Psoas muscle (tissue), 8 donors: ENCODE results near the gene CCDC18. TPM values are rescaled to one million over a fixed set of nuclear protein-coding genes. Genes with fewer than 3 reads are reported as not detected.

Experiments
- ATAC-seq, 4 donors: fragments of 200-7000 bp; cut with Tn5 transposase; one replicate each; pipeline ENCODE4 v1.9.1; 2020; ENCODE audit warnings: moderate library complexity in 3 of 4, mild to moderate bottlenecking in 2 of 4
- DNase-seq, 2 donors: peaks; one replicate each; pipeline ENCODE4 v3.0.0-alpha.2; 2020
- H3K27ac ChIP-seq: fragments of 200-600 bp; one replicate; pipeline ENCODE4 v1.8.0; 2022
- H3K27me3 ChIP-seq, 3 donors: fragments of 200-600 bp in 1 of 3; one replicate each; pipeline versions ENCODE4 v1.6.1 to v1.8.0; 2013 to 2022; ENCODE audit warnings: low read length in 2 of 3, mild to moderate bottlenecking in 2 of 3, moderate library complexity in 1 of 3; ENCODE audit not compliant: insufficient read depth in 3 of 3
- H3K36me3 ChIP-seq, 2 donors: fragments of 200-600 bp in 1 of 2; one replicate each; pipeline versions ENCODE4 v1.6.1 to v1.8.0; 2013 to 2022; ENCODE audit warnings: low read depth in 1 of 2, mild to moderate bottlenecking in 1 of 2, moderate library complexity in 1 of 2; ENCODE audit not compliant: insufficient read depth in 1 of 2
- H3K4me1 ChIP-seq: fragments of 200-600 bp; one replicate; pipeline ENCODE4 v1.8.0; 2022
- H3K4me3 ChIP-seq: fragments of 200-600 bp; one replicate; pipeline ENCODE4 v1.8.0; 2022; ENCODE audit warnings: mild to moderate bottlenecking
- H3K9me3 ChIP-seq: fragments of 200-600 bp; one replicate; pipeline ENCODE4 v1.8.0; 2022
- WGBS, 3 donors: extraction: QIAGEN DNeasy Blood & Tissue Kit; methylation state at CpG; one replicate each; pipeline versions ENCODE4 v1.1.6 to v1.1.7; 2013; 5-methylcytosine and 5-hydroxymethylcytosine counted together
- intact Hi-C, 2 donors: fragments of 100-400 bp; cut with DNase I; formaldehyde crosslinking; loops; one replicate each; pipeline versions ENCODE4 v1.11.0 to v1.14.2; 2022
- polyA plus RNA-seq, 3 donors: library from polyadenylated mRNA; stranded (reverse); fragments of 200-250 nt; gene quantifications; one replicate each; pipeline ENCODE4 v1.2.3, GENCODE V29; 2013
- total RNA-seq, 4 donors: library from RNA; stranded (reverse); fragmentation: NEBNext Ultra II Directional in 2 of 4; extraction: Animal tissue kit (Norgen Biotek cat#: 25700) in 2 of 4; gene quantifications; one replicate each; pipeline versions ENCODE4 v1.2.1 to v1.2.4, GENCODE V29; 2021 to 2023
- TF ChIP-seq, protein P1 (sequence below): fragments of 200-600 bp; IDR thresholded peaks from one replicate; pipeline ENCODE4 v1.8.0; 2022; ENCODE audit warnings: antibody characterized with exemption
- donor health status: healthy with polysubstance abuse.
- donor health status: DM: no; HTN: no; CAD: no; lungs with moderate emphysema.
- donor health status: Bipolar disorder and iron deficiency.
- donor health status: healthy.
- donor health status: DM: yes; HTN: yes; CAD: no.
- donor health status: DM: no; HTN: no; CAD: no.
- donor health status: DM: no; HTN: no; CAD: no.
- donor health status: DM: yes; HTN: yes; CAD: no.

Gene CCDC18
- total and polyA plus RNA-seq, 7 donors: 3.1 to 4.6 (median 4.0) TPM

DNA sequence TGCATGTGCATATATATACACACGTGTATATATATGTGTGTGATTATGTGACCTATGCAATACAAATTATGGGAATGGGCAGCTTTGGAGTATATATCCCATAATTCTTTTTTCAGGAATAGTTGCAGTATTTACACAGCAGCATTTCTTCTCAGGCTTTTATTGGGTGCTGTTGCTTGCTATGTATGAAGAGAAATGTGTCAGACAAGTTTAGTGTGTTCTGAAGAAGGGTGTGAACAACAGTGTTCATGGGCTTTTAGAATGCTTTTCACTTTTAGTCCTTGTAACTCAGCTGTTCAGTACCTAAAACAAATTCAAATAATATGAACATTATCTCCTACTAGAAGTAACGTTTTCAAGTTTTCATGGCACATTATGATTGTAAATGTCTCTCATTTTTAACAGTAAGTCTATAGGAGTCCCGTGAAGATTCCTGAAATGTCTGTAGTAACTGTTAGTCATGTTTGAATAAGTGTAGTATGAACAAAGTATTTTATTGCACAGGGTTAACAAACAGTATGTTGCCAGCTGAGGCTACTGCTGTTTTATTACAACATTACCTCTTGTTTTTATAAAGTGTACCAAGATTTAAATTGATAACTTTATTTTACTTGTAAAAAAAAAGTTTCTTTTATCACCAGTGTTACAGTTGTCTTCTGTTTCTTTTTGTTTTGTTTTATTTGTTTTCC is 42.8 kb upstream of the CCDC18 start:
- WGBS, 3 donors: 47 to 53% (median 48%) methylated on average over 3 of the region's 3 CpGs
- no peak overlapping the region for H3K27ac ChIP-seq
- ATAC-seq: no peak

DNA sequence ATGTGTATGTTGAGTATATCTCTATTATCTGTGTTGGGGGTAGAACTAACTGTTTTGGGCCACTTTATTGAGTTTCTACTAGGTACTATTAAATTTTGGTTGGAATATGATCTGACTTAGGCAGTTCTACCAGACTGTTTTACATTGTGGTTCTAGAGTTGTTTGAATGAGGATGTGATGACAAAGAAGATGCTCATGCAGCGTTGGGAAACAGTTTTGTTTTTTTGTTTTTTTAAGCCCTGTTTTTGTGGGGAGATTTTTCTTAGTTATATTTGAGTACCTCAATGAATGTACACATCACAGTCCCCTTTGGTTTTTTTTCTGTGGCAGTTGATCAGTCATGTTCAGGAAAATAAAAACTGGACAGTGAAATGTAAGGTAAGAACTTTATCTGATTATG is 40.4 kb upstream of the CCDC18 start:
- Histone ChIP-seq H3K27me3 (no peaks in the 10 kb centered on the region), H3K4me1 (no peaks in the 10 kb centered on the region), H3K36me3 (peaks cover 0 to 53% of the 10 kb centered on the region in 2 donors), H3K27ac (no peak overlapping the region), H3K4me3 (no peak overlapping the region), H3K9me3 (no peaks in the 10 kb centered on the region)
- WGBS, 3 donors: 74 to 91% (median 87%) methylated on average over 1 of the region's 1 CpG
- TF ChIP-seq, protein P1, sequence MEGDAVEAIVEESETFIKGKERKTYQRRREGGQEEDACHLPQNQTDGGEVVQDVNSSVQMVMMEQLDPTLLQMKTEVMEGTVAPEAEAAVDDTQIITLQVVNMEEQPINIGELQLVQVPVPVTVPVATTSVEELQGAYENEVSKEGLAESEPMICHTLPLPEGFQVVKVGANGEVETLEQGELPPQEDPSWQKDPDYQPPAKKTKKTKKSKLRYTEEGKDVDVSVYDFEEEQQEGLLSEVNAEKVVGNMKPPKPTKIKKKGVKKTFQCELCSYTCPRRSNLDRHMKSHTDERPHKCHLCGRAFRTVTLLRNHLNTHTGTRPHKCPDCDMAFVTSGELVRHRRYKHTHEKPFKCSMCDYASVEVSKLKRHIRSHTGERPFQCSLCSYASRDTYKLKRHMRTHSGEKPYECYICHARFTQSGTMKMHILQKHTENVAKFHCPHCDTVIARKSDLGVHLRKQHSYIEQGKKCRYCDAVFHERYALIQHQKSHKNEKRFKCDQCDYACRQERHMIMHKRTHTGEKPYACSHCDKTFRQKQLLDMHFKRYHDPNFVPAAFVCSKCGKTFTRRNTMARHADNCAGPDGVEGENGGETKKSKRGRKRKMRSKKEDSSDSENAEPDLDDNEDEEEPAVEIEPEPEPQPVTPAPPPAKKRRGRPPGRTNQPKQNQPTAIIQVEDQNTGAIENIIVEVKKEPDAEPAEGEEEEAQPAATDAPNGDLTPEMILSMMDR: no peak
- intact Hi-C loops: no loop called here
- DNase-seq (no peak), ATAC-seq (no peak)

More for the DNA sequence above, 42.8 kb upstream of the CCDC18 start:
- no peak for DNase-seq
- intact Hi-C loops: no loop called here
- Histone ChIP-seq H3K4me1 (no peaks in the 10 kb centered on the region), H3K4me3 (no peak overlapping the region), H3K27me3 (no peaks in the 10 kb centered on the region), H3K9me3 (no peaks in the 10 kb centered on the region), H3K36me3 (peaks cover 0 to 70% of the 10 kb centered on the region in 2 donors)
- TF ChIP-seq, protein P1: no peak

DNA sequence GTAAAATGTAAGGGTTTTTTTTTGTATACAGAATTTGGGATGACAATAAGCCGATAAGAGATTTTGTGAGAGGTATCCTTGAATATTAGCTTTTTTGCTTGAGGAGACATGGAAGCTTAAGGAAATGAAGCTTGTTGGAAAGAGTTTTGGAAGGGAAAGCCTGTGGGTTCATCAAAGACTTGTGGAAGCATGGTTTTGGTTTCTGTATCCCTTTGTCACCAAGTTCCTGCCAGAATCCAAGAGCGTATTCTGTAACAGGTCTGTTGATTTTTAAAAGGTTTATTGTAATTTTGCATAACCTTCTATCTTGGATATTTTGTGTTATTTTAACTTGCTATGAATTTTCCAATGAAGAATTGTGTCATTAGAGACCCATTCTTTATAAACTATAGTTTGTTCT is 38.4 kb upstream of the CCDC18 start:
- 97 to 100% (median 98%) methylated on average over 2 of the region's 2 CpGs for WGBS, 3 donors
- no peaks in the 10 kb centered on the region for H3K27me3 ChIP-seq
- no peak for ATAC-seq
- no peak overlapping the region for H3K4me3 ChIP-seq
- TF ChIP-seq, protein P1: no peak
- intact Hi-C loops: no loop called here
- H3K27ac ChIP-seq: no peak overlapping the region
- H3K9me3 ChIP-seq: no peaks in the 10 kb centered on the region
- no peaks in the 10 kb centered on the region for H3K4me1 ChIP-seq
- no peak for DNase-seq
- H3K36me3 ChIP-seq: peaks cover 0 to 32% of the 10 kb centered on the region in 2 donors

DNA sequence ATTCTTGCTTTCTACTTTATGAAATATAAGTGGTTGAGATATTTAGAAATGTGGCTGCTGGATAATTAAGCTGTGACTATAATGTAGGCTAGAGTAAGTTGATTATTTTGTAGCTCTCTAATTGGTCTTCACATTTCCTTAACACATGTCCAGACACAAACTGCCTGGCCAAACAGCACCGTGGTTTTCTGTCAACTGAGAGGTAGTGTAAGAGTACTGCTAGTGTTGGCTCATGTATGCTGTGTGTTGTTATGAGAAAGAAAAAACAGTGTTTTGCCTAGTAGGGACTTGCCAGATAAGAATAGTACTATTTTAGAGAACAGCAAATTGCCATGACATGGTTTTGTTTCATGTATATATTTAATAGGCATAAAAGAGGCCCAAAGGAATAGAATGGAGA is 37.4 kb upstream of the CCDC18 start:
- Histone ChIP-seq H3K9me3 (no peaks in the 10 kb centered on the region), H3K36me3 (peaks cover 0 to 25% of the 10 kb centered on the region in 2 donors), H3K27ac (no peak overlapping the region), H3K4me3 (no peak overlapping the region), H3K4me1 (peaks cover 8% of the 10 kb centered on the region), H3K27me3 (no peaks in the 10 kb centered on the region)
- TF ChIP-seq, protein P1: no peak
- intact Hi-C loops: no loop called here
- 26 to 50% (median 48%) methylated on average over 1 of the region's 1 CpG for WGBS, 3 donors
- ATAC-seq (no peak), DNase-seq (no peak)

DNA sequence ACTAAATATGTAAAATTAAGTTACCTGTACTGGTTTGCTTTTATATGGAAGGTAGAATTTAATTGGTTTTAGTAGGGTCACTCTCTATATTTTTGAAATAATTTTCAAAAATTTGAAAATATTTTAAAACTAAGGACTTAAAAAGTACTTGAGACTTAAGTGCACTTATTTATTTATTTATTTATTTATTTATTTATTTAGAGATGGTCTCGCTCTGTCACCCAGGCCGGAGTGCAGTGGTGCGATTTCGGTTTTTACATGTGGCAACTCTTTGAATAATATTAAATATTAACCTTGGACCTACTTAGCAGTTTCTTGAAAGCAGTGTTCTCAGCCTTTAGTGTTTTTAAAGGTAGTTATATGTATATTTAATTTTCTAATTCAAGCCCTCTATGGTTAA is 36.8 kb upstream of the CCDC18 start:
- 96 to 98% (median 97%) methylated on average over 4 of the region's 4 CpGs for WGBS, 3 donors
- Histone ChIP-seq H3K36me3 (peaks cover 0 to 25% of the 10 kb centered on the region in 2 donors), H3K9me3 (no peaks in the 10 kb centered on the region), H3K4me1 (peaks cover 8% of the 10 kb centered on the region), H3K27ac (no peak overlapping the region), H3K27me3 (no peaks in the 10 kb centered on the region), H3K4me3 (no peak overlapping the region)
- DNase-seq: no peak
- no peak for ATAC-seq
- TF ChIP-seq, protein P1: no peak
- intact Hi-C loops: no loop called here
